Body of pancreas (tissue), 4 donors: Measurements from ENCODE around the gene TLL2. TPM values are rescaled to one million over a fixed set of nuclear protein-coding genes. Genes with fewer than 3 reads are reported as not detected.

ENCODE experiments used
- ATAC-seq: fragments of 150-250 bp; one replicate; pipeline ENCODE4 v1.9.1; 2016
- DNase-seq, 4 donors: peaks; one replicate each; pipeline ENCODE4 v3.0.0-alpha.2; 2019
- H3K27ac ChIP-seq, 4 donors: fragments of 200-600 bp; sonication (generic); 1 replicate in 3 of 4; 2 replicates in 1 of 4; pipeline versions ENCODE4 v1.5.1 to v1.6.1; 2016 to 2019; ENCODE audit warnings: mild to moderate bottlenecking in 1 of 4, mixed read lengths in 1 of 4, moderate library complexity in 1 of 4
- H3K27me3 ChIP-seq, 2 donors: fragments of 200-600 bp; sonication (generic); one replicate each; pipeline ENCODE4 v1.6.0; 2016; ENCODE audit warnings: mild to moderate bottlenecking in 1 of 2
- H3K36me3 ChIP-seq, 2 donors: fragments of 200-600 bp; sonication (generic); replicated peaks in 1 of 2; 2 replicates each; pipeline ENCODE4 v1.5.1; 2016; ENCODE audit warnings: low read depth in 2 of 2; ENCODE audit not compliant: insufficient read depth in 1 of 2
- H3K4me1 ChIP-seq: fragments of 200-600 bp; sonication (generic); one replicate; pipeline ENCODE4 v1.6.0; 2016
- H3K4me3 ChIP-seq, 2 donors: fragments of 200-600 bp; sonication (generic); 1 replicate in 1 of 2; 2 replicates in 1 of 2; pipeline ENCODE4 v1.5.1; 2016 to 2019
- H3K9me3 ChIP-seq, 3 donors: fragments of 200-600 bp; sonication (generic); 1 replicate in 2 of 3; 2 replicates in 1 of 3; pipeline ENCODE4 v1.5.1; 2016
- CTCF ChIP-seq, 7 experiments: fragments of 450-650 bp in 4 of 7; fragments of 200-600 bp in 3 of 7; sonication (generic) in 3 of 7; IDR thresholded peaks; one replicate each; pipeline ENCODE4 v1.5.1; 2016 to 2019; ENCODE audit warnings: antibody characterized with exemption in 7 of 7
- POLR2A ChIP-seq, 3 donors: fragments of 450-650 bp; IDR thresholded peaks; one replicate each; pipeline ENCODE4 v1.6.1; 2016; ENCODE audit warnings: antibody characterized with exemption in 3 of 3, mild to moderate bottlenecking in 2 of 3
- WGBS, 2 donors: methylation state at CpG; one replicate each; pipeline ENCODE4 v1.1.5; 2017; 5-methylcytosine and 5-hydroxymethylcytosine counted together
- intact Hi-C: fragments of 100-400 bp; cut with DNase I; formaldehyde crosslinking; loops from one replicate; pipeline ENCODE4 v1.15.1; 2023
- total RNA-seq, 2 donors: library from RNA; depleted of rRNA; stranded (reverse); fragments of >200 nt; gene quantifications; one replicate each; pipeline ENCODE4 v1.1.0, GENCODE V29; 2016

The TLL2 gene
- total RNA-seq, 2 donors from 2014 or later = not detected

GRCh38 chr10:96421995-96422394 lies 91.7 kb downstream of the TLL2 start:
- WGBS, 2 donors = 24 to 33% methylated on average over 1 of the region's 1 CpG
- Histone ChIP-seq H3K27ac (no peak overlapping the region), H3K4me3 (no peak overlapping the region), H3K4me1 (no peaks in the 10 kb centered on the region), H3K9me3 (no peaks in the 10 kb centered on the region), H3K36me3 (no peaks in the 10 kb centered on the region), H3K27me3 (no peaks in the 10 kb centered on the region)
- DNase-seq (no peak), ATAC-seq (no peak)
- intact Hi-C loops = no loop called here
- TF ChIP-seq POLR2A (IDR thresholded peaks at IDR 0.05) (no peak), CTCF (IDR thresholded peaks at IDR 0.05) (no peak)

GRCh38 chr10:96420228-96421009 lies 93.3 kb downstream of the TLL2 start:
- Histone ChIP-seq H3K27me3 (no peaks in the 10 kb centered on the region), H3K9me3 (no peaks in the 10 kb centered on the region), H3K27ac (no peak overlapping the region), H3K36me3 (no peaks in the 10 kb centered on the region), H3K4me1 (no peaks in the 10 kb centered on the region), H3K4me3 (no peak overlapping the region)
- no peak for DNase-seq
- no peak for ATAC-seq
- 68 to 73% methylated on average over 8 to 15 of the region's 15 CpGs for WGBS, 2 donors
- TF ChIP-seq CTCF (IDR thresholded peaks at IDR 0.05) = no peak
- TF ChIP-seq POLR2A (IDR thresholded peaks at IDR 0.05) = no peak
- intact Hi-C loops = no loop called here

DNA sequence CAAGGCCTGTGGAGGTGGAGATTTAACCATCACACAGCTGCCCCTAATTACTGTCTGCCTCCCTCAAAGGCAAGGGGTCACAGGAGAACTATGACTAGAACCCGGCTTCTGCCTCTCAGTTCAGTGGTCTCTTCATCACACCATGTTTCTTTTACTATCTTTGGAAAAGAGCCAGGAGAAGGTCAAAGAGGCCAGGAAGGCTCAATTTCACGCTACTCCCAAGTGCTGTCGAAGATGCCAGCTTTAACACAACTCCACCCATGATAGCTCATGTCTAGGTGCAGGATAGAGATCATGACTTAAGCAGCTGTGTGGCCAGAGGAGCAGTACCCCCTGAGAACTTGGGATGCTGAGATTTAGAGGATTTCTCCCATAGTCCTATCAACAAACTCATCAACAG lies 94.4 kb downstream of the TLL2 start:
- no peaks in the 10 kb centered on the region for H3K9me3 ChIP-seq
- ATAC-seq = no peak

GRCh38 chr10:96418582-96418981 lies 95.1 kb downstream of the TLL2 start:
- Histone ChIP-seq H3K36me3 (no peaks in the 10 kb centered on the region), H3K9me3 (no peaks in the 10 kb centered on the region), H3K27me3 (no peaks in the 10 kb centered on the region), H3K4me3 (no peak overlapping the region), H3K27ac (no peak overlapping the region), H3K4me1 (no peaks in the 10 kb centered on the region)
- intact Hi-C loops = no loop called here
- no peak for TF ChIP-seq POLR2A (IDR thresholded peaks at IDR 0.05)
- TF ChIP-seq CTCF (IDR thresholded peaks at IDR 0.05) = no peak
- DNase-seq = no peak
- no peak for ATAC-seq

More for the DNA sequence above, 94.4 kb downstream of the TLL2 start:
- no peaks in the 10 kb centered on the region for H3K4me1 ChIP-seq
- H3K27ac ChIP-seq = no peak overlapping the region
- no peak for DNase-seq
- WGBS, 2 donors = 95 to 96% methylated on average over 3 of the region's 3 CpGs
- H3K27me3 ChIP-seq = no peaks in the 10 kb centered on the region
- intact Hi-C loops = no loop called here
- no peak overlapping the region for H3K4me3 ChIP-seq
- TF ChIP-seq CTCF (IDR thresholded peaks at IDR 0.05) (no peak), POLR2A (IDR thresholded peaks at IDR 0.05) (no peak)
- H3K36me3 ChIP-seq = no peaks in the 10 kb centered on the region

GRCh38 chr10:96417441-96417840 lies 96.3 kb downstream of the TLL2 start:
- ATAC-seq (no peak), DNase-seq (no peak)
- no peaks in the 10 kb centered on the region for H3K27me3 ChIP-seq
- H3K4me1 ChIP-seq = no peaks in the 10 kb centered on the region
- TF ChIP-seq CTCF (IDR thresholded peaks at IDR 0.05) = no peak
- TF ChIP-seq POLR2A (IDR thresholded peaks at IDR 0.05) = no peak
- intact Hi-C loops = no loop called here
- H3K9me3 ChIP-seq = no peaks in the 10 kb centered on the region
- no peak overlapping the region for H3K4me3 ChIP-seq
- WGBS, 2 donors = 83% methylated on average over 3 of the region's 3 CpGs; no CpG with 5 or more reads in 1 of the 2 donors
- H3K27ac ChIP-seq = no peak overlapping the region
- H3K36me3 ChIP-seq = no peaks in the 10 kb centered on the region
